GM12873 (cell line): Measurements from ENCODE around the gene BMAL1.

ENCODE experiments used
- CTCF ChIP-seq: IDR thresholded peaks from 2 replicates; pipeline ENCODE4 v1.5.1; 2012; ENCODE audit warnings: low read depth, mild to moderate bottlenecking, moderate library complexity, low read length, control low read depth; ENCODE audit not compliant: insufficient read depth; ENCODE audit errors: missing control alignments

Gene BMAL1

GRCh38 chr11:13358596-13359270 is 81.1 kb downstream of the BMAL1 start:
- TF ChIP-seq CTCF = no peak

GRCh38 chr11:13362596-13363109 is 85.1 kb downstream of the BMAL1 start:
- TF ChIP-seq CTCF = no peak

- no peak for TF ChIP-seq CTCF
Observed at GRCh38 chr11:13364388-13364787, 86.8 kb downstream of the BMAL1 start.

GRCh38 chr11:13366266-13367026 is 88.9 kb downstream of the BMAL1 start:
- TF ChIP-seq CTCF = no peak

- peak; percentile 6 for TF ChIP-seq CTCF
Observed at GRCh38 chr11:13367115-13367514, 89.5 kb downstream of the BMAL1 start.

GRCh38 chr11:13368041-13368446 is 90.5 kb downstream of the BMAL1 start:
- no peak for TF ChIP-seq CTCF

GRCh38 chr11:13373216-13373615 is 95.6 kb downstream of the BMAL1 start:
- no peak for TF ChIP-seq CTCF
